ENCODE data around the gene GPS1. TPM values are rescaled to one million over a fixed set of nuclear protein-coding genes. Genes with fewer than 3 reads are reported as not detected.

The GPS1 gene
- total RNA-seq, 1 experiment from 2014 or later, result 295 TPM

DNA sequence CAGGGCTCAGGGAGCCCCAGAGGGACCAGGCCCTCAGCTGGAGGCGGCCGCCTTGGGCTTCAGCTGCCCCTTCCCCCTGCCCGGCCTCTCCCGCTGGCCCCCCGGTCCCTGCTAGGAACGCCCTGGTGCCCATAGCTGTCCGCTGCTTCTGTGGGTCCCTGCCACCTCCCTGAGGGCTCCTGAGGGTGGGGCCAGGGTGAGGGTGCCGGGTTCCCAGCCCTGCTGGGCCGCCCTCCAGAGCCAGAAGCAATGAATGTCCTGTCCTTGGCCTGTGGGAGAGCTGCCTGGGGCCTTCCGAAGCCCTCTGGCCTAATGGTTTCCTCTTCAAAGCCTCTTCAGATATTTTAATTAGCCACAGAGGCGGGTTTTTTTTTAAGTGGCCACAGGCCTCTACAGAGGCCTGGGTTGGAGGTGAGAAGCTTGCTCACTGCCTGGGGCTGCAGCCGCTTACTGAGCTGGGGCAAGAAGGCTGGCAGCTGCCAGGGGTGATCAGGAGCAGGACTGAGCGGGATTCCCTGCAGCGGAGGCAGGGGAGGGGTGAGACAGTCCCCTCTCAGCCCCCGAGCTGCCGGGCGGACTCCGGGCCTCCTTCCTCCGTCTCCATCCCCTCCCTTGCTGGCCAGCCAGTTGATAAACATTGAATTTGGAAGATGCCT lies 38.9 kb upstream of the GPS1 start:
- in situ Hi-C loops (cut with HindIII; ENCODE audit: low pct_unique_long_range_greater_than_20kb, low sequenced_read_pairs), result no loop called here
- DNase-seq (ENCODE audit: low read depth, low spot score), result no peak

DNA sequence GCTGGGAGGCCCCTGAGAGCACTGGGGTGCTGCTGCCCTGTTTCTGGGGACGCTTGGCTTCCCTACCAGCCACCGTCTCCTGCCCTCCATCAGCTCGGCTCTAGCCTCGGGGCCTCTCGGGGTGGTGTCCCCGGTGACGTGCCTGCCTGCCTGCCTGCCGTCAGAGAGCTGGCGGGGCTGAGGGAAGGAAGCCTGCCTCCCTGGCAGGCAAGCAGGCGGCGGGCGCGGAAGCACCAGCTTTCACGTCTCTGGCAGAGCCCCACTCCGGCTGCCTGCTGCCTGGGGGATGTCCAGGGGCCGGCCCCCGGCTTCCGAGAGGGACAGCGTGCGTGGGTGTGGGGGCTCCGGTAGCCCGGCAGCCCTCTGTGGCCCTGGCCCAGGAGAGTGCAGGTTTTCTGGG lies 38.4 kb upstream of the GPS1 start:
- no peak for DNase-seq (ENCODE audit: low read depth, low spot score)
- in situ Hi-C loops (cut with HindIII; ENCODE audit: low pct_unique_long_range_greater_than_20kb, low sequenced_read_pairs), result no loop called here

DNA sequence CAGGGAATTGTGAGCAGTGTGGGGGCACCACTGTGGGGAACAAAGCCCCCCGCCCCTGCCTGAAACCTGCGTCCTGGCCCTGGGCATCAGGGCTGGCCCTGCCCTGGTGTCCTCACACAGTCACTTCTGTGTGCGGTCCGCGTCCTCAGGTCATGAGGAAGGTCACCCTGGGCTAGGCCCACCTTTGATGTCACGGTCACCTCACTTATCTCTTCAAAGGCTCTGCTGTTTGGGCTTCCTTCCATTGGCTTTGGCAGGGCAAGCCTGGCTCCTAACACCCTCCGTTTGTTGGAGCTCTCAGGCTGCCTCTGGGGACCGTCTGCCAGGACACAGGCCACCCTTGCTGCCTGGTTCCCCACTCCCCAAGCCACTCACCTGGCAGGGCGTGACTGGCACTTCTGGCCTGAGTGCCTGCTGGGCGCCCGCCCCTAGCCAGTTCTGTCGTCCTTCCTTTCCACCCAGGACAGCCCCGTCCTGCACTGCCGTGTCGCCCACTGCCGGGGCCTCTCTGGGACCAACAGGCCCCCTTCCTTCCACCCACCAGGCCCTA lies 37.9 kb upstream of the GPS1 start:
- in situ Hi-C loops (cut with HindIII; ENCODE audit: low pct_unique_long_range_greater_than_20kb, low sequenced_read_pairs), result no loop called here

DNA sequence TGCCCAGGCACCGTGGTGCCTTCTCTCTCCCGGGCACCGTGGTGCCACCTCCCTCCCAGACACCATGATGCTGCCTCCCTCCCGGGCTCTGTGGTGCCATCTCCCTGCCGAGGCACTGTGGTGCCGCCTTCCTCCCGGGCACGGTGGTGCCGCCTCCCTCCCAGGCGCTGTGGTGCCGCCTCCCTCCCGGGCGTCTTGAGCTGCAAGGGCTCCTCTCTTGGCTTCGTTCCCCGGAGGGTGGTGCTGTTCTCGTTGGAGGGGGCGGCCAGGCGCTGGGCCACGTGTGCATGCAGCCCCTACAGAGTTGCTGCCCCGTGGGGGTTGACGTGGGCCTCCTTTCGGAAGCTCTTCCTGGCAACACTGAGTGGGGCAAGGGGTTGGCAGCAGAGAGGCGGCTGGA lies 37.3 kb upstream of the GPS1 start:
- in situ Hi-C loops (cut with HindIII; ENCODE audit: low pct_unique_long_range_greater_than_20kb, low sequenced_read_pairs), result no loop called here
- no peak for DNase-seq (ENCODE audit: low read depth, low spot score)

More for the DNA sequence above, 37.9 kb upstream of the GPS1 start:
- DNase-seq (ENCODE audit: low read depth, low spot score), result no peak

DNA sequence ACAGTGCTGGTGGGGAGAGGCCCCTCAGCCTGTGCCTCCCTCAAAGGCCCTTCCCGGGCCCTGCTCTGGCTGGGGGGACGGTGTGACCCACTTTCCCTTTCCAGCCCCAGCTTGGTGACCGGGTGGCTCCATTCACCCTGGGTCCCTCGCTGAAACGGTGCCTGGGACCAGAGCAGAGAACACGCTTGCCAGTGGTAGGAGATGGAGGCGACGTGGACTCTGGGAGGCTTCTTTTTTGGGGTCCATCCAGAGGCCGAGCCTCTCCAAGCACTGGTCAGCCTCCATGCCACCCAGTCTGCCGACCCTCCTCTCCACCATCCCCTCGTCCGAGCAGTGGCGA lies 36.8 kb upstream of the GPS1 start:
- in situ Hi-C loops (cut with HindIII; ENCODE audit: low pct_unique_long_range_greater_than_20kb, low sequenced_read_pairs), result no loop called here
- DNase-seq (ENCODE audit: low read depth, low spot score), result no peak

DNA sequence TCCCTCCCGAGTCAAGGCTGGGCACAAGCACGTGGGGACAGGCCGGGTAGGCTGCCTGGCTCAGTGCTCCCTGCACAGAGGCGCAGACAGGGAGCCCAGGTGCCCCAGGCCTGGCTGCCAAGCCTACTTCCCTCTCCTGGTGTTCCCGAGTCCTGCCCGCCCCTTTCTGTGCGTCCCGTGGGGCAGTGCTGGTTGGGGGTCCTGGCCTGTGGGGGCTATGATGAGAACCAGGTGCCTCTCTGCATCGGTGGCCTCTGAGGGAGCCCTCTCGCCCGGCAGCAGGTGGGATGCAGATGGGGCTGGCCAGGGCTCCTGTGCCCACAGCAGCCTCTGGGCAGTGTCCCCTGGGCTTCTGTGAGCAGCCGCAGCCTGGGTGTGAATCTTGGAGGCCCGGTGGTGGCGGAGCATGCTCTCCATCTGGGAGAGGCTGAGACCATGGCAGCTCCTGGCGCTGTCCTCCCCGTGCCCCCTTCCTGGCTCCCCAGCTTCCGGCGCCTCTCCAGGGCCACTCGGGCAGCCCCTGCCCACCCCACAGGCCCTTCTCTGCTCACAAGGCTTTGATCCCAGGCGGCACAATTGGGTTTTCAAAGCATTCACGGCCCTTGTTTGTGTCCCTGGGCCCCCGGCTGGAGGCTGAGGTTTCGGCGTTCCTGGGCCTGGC lies 36.3 kb upstream of the GPS1 start:
- DNase-seq (ENCODE audit: low read depth, low spot score), result no peak
- in situ Hi-C loops (cut with HindIII; ENCODE audit: low pct_unique_long_range_greater_than_20kb, low sequenced_read_pairs), result no loop called here

DNA sequence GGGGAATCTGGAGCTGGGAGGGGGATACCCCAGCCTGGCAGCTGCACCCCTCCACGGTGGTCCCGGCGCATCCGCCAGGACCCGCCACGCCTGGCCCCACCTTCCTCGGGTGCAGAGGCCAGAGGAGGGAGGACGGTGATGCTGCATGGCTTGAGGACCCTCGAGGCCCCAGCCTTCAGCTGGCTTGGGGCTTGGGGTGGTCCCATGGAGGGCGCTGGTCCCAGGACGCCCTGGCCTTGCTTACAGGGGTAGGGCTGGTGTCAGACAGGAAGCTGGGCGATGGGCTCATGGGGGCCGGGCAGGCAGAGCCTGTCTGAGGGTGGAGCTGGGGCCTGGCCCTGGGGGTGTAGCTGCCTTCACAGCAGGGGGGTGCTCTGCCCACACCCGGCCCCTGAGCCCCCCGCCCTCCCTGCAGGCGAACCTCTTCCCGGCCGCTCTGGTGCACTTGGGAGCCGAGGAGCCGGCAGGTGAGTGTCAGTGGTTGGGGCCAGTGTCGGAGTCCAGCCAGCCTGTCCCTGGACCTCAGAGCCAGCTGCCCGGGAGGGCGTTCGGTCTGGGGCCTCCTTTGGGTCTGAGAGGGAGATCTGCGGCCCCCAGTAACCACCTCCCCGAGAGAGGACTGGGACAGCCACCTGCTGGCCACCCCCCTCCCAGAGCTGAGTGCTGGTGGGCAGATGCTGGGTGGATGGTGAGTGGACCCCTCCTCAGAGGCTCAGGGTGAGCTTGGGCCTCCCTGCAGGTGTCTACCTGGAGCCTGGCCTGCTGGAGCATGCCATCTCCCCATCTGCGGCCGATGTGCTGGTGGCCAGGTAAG lies 35.4 kb upstream of the GPS1 start:
- no peak for DNase-seq (ENCODE audit: low read depth, low spot score)
- in situ Hi-C loops (cut with HindIII; ENCODE audit: low pct_unique_long_range_greater_than_20kb, low sequenced_read_pairs), result no loop called here

DNA sequence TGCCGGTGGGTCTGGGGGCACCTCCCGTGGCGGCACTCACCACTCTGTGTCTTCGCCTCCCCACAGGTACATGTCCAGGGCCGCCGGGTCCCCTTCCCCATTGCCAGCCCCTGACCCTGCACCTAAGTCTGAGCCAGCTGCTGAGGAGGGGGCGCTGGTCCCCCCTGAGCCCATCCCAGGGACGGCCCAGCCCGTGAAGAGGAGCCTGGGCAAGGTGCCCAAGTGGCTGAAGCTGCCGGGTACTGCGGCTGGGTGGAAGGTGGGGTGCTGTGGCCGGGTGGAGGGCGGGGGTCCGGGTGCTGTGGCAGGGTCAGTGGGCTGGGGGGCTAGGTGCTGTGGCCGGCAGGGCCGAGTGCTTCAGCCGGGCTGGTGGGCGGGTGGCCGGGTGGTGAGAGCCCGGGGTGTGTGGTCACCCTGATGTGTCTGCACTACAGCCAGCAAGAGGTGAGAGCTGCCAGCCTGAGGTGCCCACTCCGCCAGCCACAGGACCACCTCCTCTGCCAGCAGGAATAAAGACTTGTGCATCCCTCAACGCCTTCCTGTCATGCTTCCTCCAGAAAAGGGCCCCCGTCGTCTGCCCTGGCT lies 34.7 kb upstream of the GPS1 start:
- no peak for DNase-seq (ENCODE audit: low read depth, low spot score)
- in situ Hi-C loops (cut with HindIII; ENCODE audit: low pct_unique_long_range_greater_than_20kb, low sequenced_read_pairs), result no loop called here

DNA sequence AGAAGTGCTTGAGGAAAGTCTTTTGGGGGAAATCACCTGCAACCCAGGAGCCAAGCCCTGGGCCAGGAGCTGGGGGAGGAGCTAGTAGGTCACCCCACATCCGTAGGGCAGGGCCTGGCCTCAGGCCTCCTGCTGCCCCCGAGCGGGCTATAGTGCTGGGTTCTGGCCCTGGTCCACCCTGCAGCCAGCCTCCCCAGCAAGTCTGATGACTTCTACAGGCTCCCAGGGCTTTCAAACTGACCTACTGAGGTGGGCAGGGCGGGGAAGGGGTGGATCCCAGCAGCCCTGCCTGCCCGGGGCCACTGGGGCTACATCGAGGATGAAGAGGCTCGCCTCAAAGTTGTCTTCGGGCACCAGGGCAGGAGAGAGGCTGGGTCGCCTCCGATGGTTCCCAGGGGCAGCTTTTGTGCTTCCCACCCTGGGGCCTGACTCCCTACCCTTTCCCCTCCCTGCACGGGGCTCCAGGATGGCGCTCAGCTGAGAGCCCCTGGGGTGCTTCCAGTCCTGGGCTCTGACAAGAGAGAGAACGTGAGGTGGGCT lies 34.0 kb upstream of the GPS1 start:
- DNase-seq (ENCODE audit: low read depth, low spot score), result no peak
- in situ Hi-C loops (cut with HindIII; ENCODE audit: low pct_unique_long_range_greater_than_20kb, low sequenced_read_pairs), result no loop called here

DNA sequence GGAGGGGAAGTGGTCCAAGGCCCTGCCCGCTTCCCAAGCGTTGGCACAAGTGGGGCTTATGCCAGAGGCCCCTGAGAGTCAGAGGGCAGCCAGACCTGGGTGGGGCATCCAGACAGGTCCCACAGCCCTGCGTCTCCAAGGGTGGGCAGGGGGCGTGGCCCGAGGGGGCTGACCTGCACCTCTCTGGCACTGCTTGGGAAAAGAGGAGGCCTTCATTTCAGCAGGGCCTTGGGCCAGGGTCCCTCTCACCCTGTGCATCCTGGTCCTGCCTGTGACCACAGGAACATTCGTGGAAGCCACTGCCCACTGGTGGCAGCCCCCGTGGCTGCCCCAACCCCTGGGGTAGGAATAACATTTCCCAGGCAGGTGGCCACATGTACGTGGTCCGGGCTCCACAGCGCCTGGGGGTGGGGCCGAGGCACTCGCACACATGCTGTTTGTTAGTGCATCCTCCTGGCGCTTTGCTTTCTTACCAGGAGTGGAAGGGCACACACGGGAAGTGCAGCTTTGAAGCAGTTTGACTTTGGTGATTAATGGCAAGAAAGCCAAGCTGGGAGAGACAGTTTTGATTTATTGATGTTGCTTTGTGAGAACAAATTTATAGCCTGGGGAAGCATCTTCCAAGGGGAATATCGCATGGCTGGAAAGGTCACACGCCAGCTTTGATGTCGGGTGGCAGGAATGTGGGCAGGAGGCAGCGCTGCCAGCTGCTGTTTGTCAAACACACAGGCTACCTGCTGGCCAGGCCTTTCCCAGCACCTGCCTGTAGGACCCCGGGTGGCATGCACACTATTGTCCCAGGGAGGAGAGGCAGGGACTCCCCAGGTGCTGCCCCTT lies 33.3 kb upstream of the GPS1 start:
- DNase-seq (ENCODE audit: low read depth, low spot score), result no peak
- in situ Hi-C loops (cut with HindIII; ENCODE audit: low pct_unique_long_range_greater_than_20kb, low sequenced_read_pairs), result no loop called here

DNA sequence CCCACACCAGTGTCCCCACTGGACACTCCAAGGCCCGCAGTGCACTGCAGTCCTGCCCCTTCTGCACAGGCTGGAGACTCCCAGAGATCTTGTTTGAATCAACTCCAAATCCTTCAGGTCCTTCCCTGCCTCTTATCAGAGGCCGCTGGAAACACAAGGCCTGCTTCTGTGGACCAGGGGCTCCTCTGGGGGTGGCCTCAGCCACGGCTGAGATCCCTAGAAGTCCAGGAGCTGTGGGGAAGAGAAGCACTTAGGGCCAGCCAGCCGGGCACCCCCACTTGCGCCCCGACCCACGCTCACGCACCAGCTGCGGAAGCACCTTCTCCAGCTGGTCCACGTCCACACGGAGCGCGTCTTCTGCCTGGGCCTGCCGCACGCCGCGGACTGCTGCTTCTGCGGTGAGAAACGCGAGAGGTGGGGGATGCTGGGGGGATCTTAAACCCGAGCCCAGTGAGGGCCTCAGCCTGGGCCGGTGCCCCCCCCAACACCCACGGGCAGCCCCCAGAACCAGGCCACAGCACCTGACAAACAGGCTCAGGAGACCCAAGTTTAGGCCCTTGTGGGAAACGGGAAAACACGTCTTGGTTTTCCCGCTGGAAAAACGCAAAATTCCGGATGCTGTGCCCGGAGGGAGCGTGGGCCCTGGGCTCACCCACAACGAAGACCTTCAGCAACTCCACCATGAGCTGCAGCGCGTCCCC lies 32.6 kb upstream of the GPS1 start:
- in situ Hi-C loops (cut with HindIII; ENCODE audit: low pct_unique_long_range_greater_than_20kb, low sequenced_read_pairs), result no loop called here

DNA sequence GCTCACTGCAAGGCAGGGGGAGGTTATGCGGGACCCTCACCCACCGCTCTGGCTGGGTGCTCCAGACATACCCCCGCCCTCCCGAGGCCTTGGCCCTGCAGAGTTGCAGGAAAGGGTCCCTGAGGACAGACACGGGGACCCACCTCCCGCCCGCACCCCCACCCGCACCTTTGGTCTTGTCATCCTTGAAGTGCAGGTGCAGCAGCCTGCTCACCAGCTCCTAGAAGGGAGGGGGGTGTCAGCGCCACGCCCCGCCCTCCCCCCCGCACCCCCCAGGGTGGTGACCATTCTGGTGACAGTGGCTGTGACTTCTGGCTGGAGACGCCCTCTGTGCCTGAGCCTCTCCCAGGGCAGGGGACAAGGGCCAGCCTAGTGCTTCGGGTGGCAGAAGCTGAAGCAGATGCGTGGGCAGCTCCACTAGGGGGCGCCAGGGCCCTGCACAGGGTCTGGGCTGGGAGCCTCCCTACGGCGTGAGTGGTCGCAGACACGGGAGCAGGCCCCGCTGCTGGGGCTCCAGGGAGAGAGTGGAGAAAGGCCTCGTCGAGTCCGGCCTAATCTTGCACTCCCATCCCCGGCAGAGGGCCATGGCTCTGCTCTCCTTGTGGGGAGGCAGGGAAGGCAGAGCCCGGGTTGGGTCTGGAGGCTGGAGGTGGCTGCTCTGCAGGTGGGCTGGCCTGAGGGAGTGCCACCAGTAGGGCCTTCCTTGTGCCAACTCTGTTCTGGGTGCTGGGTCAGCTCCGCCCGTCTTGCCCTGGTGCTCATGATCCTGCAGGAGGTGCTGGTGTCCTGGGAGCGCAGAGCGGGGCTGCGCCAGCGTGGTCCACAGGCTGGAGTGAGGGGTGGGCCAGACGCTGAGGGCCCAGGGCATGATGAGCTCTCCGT lies 31.8 kb upstream of the GPS1 start:
- DNase-seq (ENCODE audit: low read depth, low spot score), result peak; percentile 83
- in situ Hi-C loops (cut with HindIII; ENCODE audit: low pct_unique_long_range_greater_than_20kb, low sequenced_read_pairs), result no loop called here

More for the DNA sequence above, 32.6 kb upstream of the GPS1 start:
- no peak for DNase-seq (ENCODE audit: low read depth, low spot score)

DNA sequence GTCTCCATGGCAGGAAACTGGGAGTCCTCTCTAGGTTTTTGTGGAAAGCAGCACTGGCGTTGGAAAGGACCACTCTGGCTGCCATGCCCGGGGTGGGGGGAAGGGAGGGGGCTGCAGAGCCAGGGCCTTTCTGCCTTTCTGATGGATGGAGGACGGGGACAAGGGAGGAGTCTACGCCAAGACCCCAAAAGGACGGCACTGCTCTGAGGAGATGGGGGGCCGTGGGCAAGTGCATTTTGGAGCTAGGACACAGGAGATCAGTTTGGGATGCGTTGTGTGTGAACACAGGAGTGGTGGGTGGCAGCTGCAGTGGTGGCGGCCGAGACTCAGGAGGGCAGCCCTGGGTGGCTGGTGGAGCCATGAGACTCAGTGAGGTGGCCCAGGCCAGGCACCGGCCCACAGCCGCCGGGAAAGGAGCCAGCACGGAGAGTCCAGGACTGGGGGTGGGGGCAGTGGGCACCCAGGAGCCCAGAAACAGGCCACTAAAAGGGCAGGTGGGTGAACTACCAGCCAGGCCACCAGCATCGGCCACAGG lies 31.1 kb upstream of the GPS1 start:
- no peak for DNase-seq (ENCODE audit: low read depth, low spot score)
- in situ Hi-C loops (cut with HindIII; ENCODE audit: low pct_unique_long_range_greater_than_20kb, low sequenced_read_pairs), result no loop called here

DNA sequence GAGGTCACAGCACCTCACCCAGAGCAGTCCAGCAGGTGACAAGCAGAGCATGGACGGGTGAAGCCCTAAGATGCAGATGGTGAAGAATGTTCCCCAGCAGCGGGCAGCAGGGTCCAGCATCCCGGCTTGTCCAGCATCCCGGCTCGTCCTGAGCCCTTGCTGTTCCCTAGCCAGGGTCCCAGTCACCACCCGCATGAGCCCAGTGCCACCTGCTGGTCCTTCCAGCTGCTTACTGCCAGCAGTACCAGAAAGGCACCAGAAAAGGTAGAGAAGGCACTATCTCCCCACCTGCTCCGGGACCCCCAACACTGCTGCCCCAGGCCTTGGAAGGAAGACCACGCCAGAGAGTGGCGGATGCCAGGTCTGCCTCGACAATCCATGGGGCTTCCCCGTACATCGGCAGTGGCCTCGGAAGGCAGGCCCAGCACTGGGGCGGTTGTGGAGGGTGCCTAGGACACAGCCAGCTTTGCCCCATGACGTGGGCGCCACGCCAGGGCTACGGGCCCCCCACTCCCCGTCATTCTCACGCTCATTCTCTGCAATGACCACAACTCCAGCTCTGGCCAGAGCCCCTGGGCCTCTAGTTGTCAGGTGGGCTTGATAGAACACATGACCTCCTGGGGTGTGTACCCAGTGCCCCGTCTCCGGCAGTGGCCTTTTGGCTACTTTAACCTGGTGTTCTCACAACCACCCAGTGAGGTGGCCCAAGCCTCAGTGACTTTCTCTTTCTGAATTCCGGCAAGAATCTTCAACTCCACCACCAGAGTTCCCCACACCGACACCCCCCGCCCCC lies 30.4 kb upstream of the GPS1 start:
- in situ Hi-C loops (cut with HindIII; ENCODE audit: low pct_unique_long_range_greater_than_20kb, low sequenced_read_pairs), result no loop called here

DNA sequence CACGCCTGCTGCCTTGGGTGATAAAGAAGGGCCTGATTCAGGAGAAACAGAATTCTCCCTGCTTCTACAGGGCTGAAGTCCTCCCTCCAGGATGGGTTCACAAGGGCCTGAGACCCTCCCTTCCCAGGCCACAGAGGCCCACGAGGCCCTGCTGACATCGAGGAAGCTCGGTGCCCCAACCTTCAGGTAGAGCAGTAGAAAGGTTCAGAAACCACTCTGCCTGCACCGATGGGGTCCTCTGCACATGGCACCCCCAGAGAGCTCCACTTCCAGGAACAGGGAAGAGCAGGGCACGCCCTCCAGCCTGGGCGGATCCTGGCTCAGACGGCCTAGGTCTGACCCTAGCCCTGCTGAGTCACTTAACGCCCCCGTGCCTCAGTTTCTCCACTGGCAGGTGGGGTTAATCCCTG lies 29.8 kb upstream of the GPS1 start:
- no peak for DNase-seq (ENCODE audit: low read depth, low spot score)

More for the DNA sequence above, 30.4 kb upstream of the GPS1 start:
- peak; percentile 91 for DNase-seq (ENCODE audit: low read depth, low spot score)

More for the DNA sequence above, 29.8 kb upstream of the GPS1 start:
- in situ Hi-C loops (cut with HindIII; ENCODE audit: low pct_unique_long_range_greater_than_20kb, low sequenced_read_pairs), result no loop called here
